GM12873 (cell line): ENCODE results near the gene RPL3.

Source experiments
- TF ChIP-seq, protein P1 (sequence below): IDR thresholded peaks from 2 replicates; pipeline ENCODE4 v1.5.1; 2012; ENCODE audit warnings: low read depth, mild to moderate bottlenecking, moderate library complexity, low read length, control low read depth; ENCODE audit not compliant: insufficient read depth; ENCODE audit errors: missing control alignments

RPL3 gene

DNA sequence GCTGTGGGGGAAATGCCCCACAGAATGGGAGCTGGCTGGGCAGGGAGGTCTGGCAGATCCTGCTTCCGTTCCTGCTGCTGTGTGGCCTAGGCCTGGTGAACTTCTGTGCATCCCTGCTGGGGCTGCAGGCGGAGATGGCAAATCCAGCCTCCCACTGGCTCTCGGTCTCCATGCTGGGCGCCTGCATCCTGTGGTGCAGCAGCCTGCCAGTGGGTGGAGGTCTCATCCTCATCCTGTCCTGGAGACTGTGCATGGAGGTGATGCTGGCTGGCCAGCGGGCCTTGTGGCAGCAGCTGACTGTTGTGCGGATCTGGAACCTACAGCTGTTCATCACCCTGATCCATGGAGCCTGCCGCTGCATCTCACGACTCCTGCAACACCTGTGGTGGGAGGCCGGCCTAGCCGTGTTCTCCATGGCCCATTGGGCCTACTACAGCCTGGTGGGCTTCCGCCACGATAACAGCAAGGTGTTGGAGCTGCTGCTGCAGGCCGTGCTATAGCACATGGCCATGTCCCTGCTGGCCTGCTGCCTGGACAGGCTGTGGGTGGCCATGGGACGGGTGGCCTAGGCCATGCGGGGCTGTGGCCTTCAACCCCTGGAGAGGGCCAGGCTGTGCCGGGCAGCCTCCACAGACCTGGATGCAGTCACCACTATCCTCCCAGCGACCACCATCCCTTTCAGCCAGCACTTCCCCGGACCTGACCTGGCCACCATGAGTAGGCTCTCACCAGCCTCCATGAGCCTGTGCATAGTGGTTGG lies 8.8 kb upstream of the RPL3 start:
- TF ChIP-seq, protein P1, sequence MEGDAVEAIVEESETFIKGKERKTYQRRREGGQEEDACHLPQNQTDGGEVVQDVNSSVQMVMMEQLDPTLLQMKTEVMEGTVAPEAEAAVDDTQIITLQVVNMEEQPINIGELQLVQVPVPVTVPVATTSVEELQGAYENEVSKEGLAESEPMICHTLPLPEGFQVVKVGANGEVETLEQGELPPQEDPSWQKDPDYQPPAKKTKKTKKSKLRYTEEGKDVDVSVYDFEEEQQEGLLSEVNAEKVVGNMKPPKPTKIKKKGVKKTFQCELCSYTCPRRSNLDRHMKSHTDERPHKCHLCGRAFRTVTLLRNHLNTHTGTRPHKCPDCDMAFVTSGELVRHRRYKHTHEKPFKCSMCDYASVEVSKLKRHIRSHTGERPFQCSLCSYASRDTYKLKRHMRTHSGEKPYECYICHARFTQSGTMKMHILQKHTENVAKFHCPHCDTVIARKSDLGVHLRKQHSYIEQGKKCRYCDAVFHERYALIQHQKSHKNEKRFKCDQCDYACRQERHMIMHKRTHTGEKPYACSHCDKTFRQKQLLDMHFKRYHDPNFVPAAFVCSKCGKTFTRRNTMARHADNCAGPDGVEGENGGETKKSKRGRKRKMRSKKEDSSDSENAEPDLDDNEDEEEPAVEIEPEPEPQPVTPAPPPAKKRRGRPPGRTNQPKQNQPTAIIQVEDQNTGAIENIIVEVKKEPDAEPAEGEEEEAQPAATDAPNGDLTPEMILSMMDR, result no peak

DNA sequence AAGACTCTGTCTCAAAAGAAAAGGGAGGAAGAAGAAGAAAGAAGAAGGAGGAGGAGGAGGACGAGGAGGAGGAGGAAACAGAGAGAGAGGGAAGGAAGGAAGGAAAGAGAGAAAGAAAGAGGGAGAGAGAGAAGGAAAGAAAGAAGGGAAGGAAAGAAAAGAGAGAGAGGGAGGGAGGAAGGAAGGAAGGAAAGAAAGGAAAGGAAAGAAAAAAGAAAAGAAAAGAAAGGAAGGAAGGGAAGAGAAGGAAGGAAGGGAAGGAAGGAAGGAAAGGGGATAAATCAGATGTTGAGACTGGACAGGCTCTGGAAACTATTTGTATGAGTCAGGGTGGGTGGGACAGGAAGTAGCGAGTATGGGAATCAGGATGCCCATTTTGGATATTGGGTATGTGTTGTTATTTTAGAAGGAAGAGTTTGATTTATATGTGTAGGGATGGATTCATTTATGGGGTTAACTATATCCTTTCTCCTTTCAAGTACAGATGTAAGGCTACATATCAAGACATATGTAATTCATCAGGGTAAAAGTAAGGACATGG lies 6.0 kb upstream of the RPL3 start:
- TF ChIP-seq, protein P1, result no peak

DNA sequence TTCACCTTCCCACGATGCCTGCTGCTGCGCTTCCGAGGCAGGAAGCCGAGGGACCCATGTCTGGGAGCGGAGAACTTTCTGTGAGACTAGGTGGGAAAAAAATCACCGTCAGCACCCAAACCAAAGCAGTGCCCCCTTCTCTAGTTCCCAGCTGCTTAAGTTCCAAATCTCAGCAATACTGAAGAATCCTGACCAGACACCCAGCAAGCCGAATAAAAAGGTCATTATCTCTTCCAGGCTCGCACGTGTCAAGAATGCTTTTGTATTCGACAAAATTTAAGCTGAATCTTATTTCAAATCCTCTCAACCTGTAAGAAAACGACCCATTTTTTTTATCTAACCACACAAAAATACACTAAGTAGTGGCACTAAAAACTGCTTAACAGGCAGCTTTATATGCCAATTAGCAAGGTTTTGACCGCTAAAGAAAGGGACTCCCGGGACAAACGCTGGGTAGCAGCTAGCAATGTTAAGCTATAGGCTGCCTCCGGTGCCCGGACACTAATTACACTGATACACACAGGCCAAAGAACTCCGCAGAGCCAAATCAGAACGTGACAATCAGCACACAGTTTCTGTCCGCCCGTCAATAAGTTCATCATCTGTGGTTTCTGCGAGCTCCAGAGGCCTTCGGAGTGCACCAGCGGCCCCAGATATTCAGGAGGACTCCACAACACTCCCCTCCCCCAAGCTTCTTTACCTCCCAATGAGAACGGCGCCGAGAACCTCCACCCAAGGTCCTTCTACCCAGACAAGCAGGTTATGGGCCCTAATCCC lies 728 bp downstream of the RPL3 start:
- TF ChIP-seq, protein P1, result no peak

DNA sequence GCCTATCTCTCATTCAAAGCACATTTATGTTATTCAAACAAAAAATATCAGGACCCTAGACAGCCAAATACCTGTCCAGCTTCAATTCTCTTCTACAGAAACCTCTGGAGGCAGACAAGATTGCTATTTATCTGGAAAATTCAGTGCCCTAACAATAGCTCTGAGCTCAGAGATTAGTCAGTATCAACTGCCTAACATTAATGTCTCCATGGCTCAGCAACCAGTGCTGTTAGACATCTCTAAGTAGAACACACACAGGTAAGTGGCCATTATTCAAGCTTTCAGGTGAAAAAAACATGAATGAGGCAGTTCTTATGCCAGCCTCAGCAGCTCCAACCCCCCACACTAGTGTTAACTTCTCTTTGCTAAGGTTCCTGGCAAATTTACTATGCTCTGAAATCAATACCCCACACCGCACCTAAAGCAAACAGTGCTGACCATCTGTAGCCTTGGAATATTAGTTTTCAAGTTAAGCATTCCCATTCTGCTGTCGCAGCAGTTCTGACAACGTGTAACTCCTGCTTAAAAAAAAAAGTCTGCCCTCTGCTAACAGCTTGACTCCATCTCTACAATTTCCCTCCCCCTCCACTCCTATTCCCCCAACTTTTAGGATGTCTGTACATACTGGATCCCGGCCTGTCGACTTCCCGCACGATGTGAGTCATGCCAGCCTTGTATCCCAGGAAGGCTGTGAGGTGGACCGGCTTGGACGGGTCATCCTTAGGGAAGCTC lies 1.5 kb downstream of the RPL3 start:
- TF ChIP-seq, protein P1, result no peak

DNA sequence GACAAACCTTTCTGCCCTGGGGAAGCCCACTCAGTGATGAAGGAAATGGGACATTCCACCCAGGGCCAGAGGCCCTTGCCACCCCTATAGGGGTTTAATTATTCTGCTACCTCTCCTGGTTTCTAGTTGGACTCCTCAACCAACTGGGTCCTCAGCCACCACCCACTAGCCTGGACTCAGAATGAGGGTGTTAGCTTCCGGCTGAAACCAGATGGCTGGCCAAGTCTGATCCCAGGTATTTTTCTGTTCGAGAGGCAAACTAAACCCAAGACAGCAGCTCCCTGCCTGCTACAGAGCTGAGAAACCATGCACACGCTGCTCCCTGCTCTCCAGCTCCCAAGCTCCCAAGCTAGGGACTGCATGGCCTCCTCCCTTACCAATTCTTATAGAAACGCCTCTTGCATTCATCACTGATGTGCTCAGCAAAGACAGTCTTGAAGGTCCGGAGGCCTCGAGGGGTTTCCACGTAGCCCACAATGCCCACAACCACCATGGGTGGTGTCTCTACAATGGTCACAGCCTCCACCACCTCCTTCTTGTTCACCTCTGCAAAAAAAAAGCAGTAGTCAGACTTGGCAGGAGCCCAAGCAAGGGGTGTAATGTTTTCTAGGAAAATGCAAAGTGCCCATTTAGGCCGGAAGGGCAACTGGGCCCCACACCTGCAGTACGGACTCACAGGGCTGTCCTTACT lies 2.2 kb downstream of the RPL3 start:
- TF ChIP-seq, protein P1, result no peak

DNA sequence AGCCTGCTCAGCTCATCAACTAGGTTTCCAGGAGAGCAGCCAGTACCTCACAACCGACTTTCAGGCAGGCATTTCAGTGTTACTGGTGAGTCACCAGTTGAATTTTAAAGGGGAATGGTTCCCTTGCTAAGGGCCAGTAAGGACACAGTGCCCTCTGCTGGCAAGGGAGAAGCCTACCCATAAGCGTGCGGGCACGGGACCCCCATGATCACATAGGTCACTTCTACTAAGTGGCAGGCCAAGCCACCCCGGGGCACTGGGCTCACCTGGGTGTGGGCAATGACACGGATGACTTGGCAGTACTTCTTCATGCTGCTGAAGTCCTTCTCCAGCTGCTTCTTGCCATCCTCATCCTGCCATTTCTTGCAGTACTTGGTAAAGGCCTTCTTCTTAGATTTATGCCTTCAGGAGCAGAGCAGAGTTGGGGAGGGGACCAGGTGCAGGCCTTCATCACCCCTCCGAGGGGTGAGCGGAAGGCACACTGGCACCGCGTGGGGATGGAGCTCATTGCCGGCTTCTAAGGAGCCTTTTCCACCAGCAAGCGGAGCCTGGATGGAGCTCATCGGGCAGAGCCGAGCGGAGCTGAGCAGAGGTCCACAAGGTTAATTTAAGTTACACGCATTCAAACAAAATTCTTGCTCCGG lies 2.9 kb downstream of the RPL3 start:
- TF ChIP-seq, protein P1, result peak; percentile 90
